GM18868 (cell line): ENCODE data around the gene ADAMTSL1.
"Not testable (repeated sequence)": the region's sequence is repeated elsewhere in the genome, so short reads cannot be mapped to it uniquely, and the experiment has no call there.

Experiments
- ATAC-seq: cut with Tn5 transposase; IDR thresholded peaks from one replicate; pipeline ENCODE4 v1.9.1; 2021; ENCODE audit warnings: mild to moderate bottlenecking, moderate library complexity; ENCODE audit not compliant: unreplicated experiment

ADAMTSL1 gene

DNA sequence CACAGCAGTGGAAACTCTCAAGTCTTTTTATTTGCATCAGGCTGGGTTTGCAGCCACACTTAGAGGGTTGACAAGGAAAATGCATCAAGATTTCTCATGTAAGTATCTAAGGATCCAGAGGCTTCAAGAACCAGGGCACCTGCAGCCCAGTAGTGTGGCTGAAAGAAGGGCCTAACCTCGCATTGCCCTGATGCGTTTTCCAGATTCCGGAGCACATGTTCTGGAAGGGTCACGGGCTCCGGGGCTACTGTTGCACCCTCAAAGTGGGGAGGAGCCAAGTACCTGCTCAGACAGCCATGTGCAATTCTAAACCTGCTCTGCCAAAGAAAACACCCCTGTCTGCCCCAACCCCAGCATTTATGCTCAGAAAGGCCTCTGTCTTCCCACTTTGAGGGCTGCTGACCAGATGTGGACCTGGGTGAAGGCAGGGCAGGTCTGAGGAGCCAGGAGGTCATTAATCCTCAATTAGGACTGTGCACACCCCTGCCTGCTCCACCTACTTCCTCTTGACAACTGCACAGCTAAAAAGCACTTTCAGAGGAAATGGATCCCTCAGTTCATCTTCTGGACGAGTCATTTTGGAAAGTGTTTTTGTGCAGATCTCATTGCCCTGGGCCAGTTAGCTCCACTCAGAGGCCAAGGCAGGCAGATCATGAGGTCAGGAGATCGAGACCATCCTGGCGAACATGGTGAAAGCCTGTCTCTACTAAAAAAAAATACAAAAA lies 448.4 kb downstream of the ADAMTSL1 start:
- no peak for ATAC-seq

DNA sequence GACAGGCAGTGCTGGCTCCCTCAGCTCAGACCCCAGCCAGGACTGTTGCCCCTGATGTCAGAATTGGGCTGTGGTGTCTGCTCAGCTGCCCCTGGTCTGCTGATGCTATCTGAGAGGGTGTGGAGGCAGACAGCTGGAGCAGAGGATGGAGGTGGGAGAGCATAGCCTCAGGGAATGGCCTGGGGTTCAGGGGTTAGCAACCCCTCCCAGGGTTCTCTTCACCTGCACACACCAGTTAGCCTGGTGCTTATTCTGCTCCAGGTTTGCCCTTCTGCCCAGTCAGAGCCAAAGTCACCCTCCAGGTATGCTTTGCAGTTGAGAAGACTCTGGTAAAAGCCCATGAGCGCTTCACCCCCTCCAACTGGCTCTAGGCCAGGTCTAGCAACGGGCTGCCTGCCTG lies 449.2 kb downstream of the ADAMTSL1 start:
- ATAC-seq, result no peak

DNA sequence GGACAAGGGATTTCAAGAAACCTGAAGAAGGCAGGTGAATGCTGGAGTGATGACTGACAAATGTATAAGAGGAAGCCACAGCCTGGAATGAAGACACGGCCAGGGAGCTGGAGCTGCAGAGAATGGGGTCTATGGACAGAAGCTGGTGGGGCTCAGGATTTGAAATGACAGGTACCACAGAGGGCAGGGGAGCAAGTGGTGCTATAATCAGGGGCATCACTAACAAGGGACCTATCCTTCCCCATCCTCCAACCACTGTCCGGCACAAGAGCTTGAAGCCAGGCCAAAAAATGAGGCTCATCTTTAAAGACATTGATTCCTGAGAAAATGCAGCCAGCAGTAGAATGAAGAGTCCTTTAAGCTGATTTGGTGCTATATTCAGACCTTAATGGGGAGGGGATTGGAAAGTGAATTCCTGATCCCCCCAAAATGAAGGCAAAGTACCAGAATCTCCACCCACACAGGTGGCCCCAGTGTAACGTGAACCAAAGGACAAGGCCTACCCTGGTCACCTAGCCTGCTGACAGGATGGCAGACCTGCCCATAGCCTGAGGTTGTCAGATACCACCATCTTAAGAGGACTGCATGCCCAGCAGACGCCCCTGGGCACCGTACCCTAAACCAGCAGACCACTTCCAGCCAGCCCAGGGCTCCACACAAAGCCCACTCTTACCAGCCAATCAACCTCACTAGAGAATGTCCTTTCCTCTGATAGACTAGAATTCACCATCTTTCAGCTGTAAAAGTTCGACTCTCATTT lies 449.9 kb downstream of the ADAMTSL1 start:
- no peak for ATAC-seq

DNA sequence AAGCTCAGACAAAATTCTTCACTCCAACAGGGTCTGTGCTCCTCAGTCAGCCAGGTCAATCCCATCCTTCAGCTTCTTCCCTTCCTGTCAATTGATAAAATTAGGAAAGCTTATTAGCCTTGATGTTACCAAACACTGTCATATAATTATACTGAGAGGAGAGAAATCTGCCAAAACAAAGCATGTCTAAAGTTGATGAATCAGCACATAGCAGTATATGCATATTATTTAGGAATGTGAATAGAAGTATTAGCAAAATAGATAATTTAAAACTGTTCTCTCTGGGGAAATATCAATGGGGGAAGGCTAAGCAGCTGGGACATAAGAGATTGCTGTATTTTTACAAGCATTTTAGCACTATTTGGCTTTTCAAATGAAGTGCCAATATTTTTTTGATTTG lies 451.9 kb downstream of the ADAMTSL1 start:
- ATAC-seq, result no peak

DNA sequence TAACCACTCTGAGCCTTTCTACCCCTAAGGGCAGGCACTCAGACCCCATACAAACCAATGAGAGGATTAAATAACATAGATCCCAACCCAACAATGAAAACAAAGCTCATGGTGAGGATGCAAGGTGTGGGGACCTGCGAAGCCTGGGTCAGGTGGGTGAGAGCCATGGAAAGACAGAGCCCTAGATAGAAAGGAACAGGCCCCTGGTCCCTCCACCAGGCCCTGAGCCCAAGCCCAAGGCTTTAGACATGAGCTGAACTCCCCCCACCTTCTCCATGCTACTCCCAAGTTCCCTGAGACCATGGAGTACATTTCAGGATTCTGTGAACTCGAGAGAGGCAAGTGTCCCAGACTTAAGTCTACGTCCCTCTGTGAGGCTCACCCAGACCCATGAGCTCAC lies 452.6 kb downstream of the ADAMTSL1 start:
- ATAC-seq, result no peak

DNA sequence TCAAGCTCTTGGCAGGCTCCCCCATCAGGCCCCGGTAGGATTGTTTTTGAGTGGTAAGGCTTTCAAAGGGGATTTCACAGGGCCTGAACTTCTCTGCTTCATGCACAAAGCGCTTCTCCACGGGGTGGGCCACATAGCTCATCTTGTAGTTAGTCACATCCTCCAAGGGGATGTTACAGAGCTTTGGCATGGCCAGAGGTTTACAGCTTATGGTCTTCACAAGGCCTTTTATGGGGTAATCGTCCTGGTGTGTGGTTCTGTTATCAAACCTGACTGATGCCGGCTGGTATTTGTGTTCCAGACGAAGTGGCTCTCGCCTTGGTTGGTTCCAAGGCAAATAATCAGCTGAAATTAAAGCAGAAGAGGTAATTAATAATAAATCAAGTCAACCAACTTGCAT lies 454.8 kb downstream of the ADAMTSL1 start:
- no peak for ATAC-seq

DNA sequence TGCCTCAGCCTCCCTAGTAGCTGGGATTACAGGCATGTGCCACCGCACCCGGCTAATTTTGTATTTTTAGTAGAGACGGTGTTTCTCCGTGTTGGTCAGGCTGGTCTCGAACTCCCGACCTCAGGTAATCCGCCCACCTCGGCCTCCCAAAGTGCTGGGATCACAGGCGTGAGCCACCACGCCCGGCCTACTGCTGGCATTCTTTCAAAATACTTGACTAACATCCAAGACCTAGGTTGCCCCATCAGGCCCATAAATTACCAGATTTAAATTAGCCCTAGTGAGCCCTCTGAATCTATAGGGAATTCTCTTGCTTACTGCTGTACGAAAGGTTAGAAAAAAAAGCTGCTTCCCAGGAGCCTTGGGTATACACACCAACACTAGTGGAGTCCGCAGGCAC lies 456.7 kb downstream of the ADAMTSL1 start:
- not testable (repeated sequence) for ATAC-seq

DNA sequence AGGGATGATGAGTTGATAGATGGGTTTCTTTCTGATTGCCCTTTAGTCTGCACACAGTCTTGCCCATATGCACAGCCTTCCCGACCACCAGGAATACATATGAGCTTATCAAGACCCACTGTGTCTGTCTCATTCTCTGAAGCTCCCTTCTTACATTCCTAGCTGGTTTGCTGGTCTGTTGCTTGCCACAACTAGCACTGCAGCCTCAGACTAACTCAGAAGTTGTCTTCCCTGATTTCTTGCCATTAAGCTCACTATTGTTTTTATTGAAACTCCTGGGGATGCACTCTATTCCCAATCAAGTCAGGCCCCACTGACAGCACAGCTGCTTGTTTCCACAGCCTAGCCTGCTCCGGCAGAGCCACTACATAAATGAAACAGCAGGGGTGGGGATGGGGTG lies 461.6 kb downstream of the ADAMTSL1 start:
- ATAC-seq, result no peak

DNA sequence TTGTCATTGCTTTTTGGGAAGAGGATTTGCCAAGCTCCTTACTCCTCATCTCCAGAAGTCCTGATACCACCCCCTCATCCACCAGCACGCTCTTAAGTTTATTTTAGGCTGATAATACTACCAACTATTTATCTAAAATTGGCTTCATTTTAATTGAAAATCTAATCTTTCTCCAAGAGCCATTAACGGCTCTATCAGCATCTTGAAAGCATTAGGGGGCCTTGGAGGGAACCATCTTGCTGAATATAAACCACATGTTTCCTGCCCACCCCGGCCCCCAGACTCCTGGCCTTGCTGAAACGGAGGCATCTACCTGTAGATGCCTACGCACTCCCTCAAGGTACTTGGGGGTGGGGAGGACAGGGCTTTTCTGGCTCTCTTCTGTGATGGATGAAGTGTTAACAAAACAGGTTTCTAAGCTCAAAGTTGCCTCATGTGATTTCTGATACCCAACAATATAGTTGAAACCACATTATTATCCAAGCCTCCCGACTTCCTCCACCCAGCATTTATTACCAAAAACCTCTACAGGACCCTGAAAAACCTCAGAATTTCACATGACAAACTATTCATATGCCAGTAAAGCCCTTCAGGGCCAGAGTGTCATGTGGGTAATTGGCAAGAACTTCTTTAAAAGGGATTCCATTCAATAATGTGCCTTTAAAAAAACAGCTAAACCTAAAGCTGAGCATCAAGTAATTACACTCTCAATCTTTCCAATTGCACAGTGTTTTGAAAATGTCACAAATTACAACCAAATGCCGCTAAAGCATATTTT lies 462.3 kb downstream of the ADAMTSL1 start:
- ATAC-seq, result no peak

DNA sequence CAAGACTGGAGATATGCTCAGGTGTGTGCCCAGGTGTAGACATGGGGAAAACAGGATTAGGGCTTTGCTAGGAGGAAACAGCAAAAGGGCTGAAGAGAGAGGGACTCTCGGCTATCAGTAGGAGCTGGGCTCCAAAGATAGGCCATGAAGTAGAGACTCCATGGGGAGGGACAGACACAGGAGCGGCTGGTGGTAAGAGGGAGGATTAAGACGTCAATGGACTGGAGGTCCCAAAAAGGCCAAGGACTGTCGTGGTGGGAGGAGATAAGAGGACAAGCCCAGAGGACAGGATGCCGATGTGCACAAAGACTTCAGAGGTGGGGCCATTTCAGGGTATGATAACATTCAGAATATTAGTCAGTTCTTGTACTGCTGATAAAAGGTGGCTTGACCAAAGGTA lies 466.0 kb downstream of the ADAMTSL1 start:
- no peak for ATAC-seq

DNA sequence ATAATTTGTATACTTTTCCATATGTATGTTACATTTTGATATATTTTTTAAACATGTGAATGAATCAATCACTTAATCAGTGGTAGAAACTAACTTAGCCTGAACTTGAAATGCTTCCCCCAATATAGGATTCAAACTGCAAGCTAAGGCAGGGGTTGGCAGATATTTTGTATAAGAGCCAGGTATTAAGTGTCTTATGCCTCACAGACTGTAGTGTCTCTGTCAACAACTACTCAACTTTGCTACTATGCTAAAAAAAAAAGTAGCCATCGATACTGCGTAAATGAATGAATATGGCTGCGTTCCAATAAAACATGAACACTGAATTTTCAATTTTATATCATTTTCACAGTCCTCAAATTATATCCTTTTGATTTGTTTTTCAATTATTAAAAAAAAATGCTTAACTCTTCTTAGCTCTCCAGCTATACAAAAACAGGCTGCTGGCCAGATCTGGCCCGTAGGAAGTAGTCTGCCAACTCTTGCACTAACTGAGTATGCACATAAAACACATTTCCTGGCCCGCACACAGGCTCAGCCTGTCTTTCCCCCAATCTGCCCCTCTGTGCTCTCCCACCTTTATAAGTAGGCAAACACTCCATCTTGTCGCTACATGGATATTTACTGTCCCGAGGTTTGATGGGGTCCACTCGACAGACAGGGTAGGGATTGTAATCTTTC lies 467.2 kb downstream of the ADAMTSL1 start:
- ATAC-seq, result no peak

DNA sequence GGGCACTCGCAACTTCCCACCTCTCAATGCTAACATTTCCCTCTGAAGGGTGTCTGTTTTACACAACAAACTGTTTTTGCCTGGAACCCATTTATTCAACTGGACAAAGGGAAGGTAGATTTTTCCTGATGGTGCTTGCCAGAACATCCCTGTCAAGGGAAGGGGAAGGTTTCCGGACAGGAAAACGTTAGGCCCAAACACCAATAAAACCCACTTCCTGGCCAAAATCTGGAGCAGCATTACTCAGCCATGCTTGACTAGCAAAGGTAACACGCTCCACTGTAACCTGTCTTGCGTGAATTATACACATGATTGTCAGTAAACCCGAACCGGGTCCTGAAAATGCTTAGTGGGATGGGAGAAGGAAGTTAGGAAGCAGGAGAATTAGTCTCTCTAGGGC lies 468.8 kb downstream of the ADAMTSL1 start:
- ATAC-seq, result no peak

DNA sequence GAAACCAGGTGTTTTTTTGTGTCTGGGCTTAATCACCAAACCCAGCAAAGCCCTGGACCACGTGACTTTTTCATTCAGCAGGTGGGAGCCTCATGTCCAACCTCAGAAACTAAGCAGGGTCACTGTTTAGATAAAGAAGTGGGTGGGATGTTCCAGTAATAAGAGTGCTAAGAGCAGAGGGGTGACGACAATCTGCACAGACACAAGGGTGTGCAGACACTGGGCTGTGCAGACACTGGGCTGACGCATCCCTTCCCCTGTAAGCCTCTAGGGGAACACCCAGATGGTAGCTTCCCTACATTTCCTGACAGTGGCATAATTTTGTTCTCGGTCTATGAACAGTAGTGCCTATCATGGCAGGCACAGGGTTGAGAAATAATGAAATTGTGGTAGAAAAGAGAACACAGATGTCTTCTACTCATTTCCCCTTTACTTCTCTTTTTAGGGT lies 474.0 kb downstream of the ADAMTSL1 start:
- no peak for ATAC-seq

DNA sequence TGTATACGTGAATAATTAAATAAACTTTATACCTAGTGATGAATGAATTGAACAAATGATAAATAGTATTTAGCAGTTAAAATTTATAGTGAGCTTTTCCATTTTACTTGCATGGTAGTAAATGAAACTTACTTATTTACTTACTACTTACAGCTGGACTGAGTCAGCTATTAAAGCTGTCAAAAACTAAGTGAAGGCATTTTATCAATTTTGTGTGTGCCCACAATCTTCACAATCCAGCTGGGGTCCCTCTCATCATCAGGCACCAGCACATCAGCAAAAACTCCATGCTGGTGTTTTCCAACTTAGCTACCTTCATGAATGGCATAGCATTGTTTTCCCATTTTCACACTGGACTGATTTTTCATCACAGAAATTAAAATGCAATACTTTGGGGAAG lies 478.0 kb downstream of the ADAMTSL1 start:
- ATAC-seq, result no peak

DNA sequence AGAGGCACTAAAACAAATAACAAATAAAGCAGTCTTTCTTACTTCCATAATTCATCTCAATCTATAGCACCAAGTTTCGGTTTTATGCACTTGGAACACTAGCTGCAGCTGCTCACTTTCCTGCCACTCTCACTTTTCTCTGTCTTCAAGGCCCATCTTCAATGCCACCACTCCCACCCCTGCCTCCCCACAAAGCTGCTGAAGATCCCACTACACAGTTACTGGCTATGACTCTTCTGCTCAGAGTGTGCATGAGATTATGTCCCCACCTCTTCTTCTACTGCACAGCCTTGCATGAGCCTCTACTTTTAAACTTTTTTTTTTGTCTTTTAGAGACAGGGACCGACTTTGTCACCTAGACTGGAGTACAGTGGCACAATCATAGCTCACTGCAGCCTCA lies 481.7 kb downstream of the ADAMTSL1 start:
- no peak for ATAC-seq
